Measurements from ENCODE around the gene TRPC4AP. TPM values are rescaled to one million over a fixed set of nuclear protein-coding genes. Genes with fewer than 3 reads are reported as not detected.

Gene TRPC4AP
- total and polyA plus RNA-seq, 2 of the 8 experiments (the other 6 are each of a cell fraction or from before 2014, with no cell fraction given): 73.1 to 74.8 TPM

GRCh38 chr20:35010405-35011192 is 82.0 kb downstream of the TRPC4AP start (continued):
- TF ChIP-seq GABPA (IDR thresholded peaks at IDR 0.05; ENCODE audit: borderline replicate concordance, insufficient read depth, low read length): no peak
- TF ChIP-seq CREB1 (IDR thresholded peaks at IDR 0.05): no peak
- TF ChIP-seq EZH2 (IDR thresholded peaks at IDR 0.05; ENCODE audit: low read depth, low read length, severe bottlenecking): no peak
- no peak for TF ChIP-seq JUND (IDR thresholded peaks at IDR 0.05; ENCODE audit: low read length)
- TF ChIP-seq ASH2L (IDR thresholded peaks at IDR 0.05; ENCODE audit: low read length): no peak
- no peak for TF ChIP-seq TEAD4 (IDR thresholded peaks at IDR 0.05; ENCODE audit: low read depth, low read length)
- no peak for TF ChIP-seq HDAC2 (IDR thresholded peaks at IDR 0.05; ENCODE audit: borderline replicate concordance in 1 of 2, low read depth in 2 of 2, low read length in 2 of 2)
- no peak for TF ChIP-seq SUZ12 (IDR thresholded peaks at IDR 0.05; ENCODE audit: low read length)
- no peak for TF ChIP-seq RNF2 (IDR thresholded peaks at IDR 0.05; ENCODE audit: borderline replicate concordance, low read depth, low read length, missing control alignments, poor library complexity, severe bottlenecking)

Data from H1 (cell line).